Fibroblast of skin of abdomen (primary cell): ENCODE measurements around the gene ETV6.

Experiments used
- DNase-seq: peaks from one replicate; pipeline ENCODE4 v3.0.0-alpha.2; 2013

Gene ETV6

GRCh38 chr12:11869406-11869805 is 219.9 kb downstream of the ETV6 start:
- no peak for DNase-seq

- DNase-seq, result no peak
Measured at GRCh38 chr12:11870041-11870451, 220.6 kb downstream of the ETV6 start.

- no peak for DNase-seq
Measured at GRCh38 chr12:11872055-11872454, 222.6 kb downstream of the ETV6 start.

DNA sequence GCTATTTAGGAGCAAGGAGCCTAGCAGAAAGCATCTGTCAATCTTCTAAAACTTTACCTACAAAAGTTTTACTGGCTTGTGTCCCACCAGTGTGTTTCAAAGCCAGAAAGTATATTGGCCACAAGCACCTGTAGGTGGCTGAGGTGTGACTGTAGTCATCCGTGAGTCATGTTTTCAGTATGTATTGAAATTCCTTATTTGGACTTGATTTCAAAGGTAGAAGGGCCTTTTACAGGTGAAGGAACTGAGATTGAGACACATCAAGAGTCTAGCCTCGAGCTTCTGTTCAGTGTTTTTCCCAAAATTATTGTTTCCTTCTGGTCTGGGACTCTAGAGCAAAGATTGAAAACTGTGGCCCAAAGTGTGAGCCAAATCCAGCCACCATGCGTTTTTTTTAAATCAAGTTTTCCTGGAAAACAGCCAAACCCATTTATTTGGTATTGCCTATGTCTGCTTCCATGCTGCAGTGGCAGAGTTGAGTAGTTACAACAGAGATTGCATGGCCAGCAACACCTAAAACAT is 226.0 kb downstream of the ETV6 start:
- no peak for DNase-seq

- DNase-seq, result no peak
Measured at GRCh38 chr12:11876307-11876706, 226.8 kb downstream of the ETV6 start.

GRCh38 chr12:11877102-11877826 is 227.8 kb downstream of the ETV6 start:
- no peak for DNase-seq

GRCh38 chr12:11877869-11878780 is 228.7 kb downstream of the ETV6 start:
- peak; percentile 79 for DNase-seq

- peak; percentile 68 for DNase-seq
Measured at GRCh38 chr12:11879306-11879705, 229.8 kb downstream of the ETV6 start.

DNA sequence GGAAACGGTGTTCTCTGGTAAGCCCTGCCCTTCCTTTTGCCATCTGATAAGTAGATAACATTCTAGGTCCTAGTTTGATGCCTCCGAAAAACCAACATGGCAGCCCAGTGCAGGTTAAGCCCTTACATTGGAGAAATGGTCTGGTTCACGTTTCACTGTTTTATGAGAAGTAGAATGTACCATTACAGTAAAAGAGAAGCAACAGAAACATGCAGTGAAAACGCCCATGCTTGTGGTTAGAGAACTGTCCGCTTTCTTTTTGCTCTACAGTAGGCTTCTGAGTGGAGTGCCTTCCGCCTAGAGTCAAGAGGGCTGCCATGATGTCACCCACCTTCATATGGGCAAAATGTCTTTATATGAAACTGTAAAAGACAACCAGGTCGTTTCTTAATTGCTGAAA is 230.9 kb downstream of the ETV6 start:
- DNase-seq, result no peak

GRCh38 chr12:11881835-11882234 is 232.4 kb downstream of the ETV6 start:
- DNase-seq, result no peak

DNA sequence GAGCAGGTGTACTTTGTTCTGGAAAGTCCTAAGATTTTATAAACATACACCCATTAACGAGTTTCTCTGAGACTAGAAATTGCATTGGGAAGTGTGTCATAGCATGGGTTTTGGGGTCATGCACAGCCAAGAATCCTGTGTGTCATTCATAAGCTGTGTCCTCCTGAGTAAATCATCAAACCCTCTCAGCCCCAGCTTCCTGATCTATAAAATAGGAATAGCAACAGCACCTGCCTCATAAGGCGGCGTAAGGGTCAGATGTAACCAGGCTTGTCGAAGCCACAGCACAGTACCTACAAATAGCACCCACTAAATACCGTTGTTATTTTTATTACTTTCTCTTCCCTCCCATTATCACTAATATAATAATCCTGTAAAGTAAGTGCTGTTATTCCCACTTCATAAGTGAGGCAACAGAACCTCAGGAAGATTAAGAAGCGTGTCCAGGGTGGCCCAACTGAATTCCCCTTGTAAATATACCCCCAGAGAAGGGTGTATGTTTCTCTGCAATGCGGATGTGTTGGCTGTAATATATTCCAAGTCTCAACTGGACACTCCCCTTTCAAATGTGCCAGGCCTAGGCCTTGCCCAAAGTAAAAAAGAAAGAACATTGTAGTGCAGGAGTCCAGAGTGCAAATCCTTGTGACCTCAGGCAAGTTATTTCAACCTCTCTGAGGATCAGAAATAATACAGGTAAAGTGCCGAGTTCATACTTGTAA is 233.0 kb downstream of the ETV6 start:
- DNase-seq, result no peak

DNA sequence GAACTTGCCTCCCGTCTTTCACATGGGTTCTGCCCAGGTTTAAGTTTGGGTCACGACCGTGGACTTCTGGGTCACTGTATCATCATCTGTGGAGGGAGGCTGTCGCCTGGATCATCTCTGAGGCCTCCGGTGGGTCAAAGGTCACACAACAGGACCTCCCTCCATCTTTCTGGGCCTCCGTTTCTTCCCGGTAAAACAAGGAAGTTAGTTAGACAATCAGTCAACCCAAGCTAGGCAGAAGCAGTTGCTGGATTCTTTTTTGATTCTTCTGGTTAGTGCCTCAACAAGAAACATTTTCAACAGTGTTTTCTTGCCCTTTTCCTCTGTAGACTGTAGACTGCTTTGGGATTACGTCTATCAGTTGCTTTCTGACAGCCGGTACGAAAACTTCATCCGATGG is 234.6 kb downstream of the ETV6 start:
- DNase-seq, result no peak

- DNase-seq, result no peak
Measured at GRCh38 chr12:11884706-11885105, 235.2 kb downstream of the ETV6 start.

GRCh38 chr12:11885261-11886038 is 236.0 kb downstream of the ETV6 start:
- peak; percentile 71 for DNase-seq

DNA sequence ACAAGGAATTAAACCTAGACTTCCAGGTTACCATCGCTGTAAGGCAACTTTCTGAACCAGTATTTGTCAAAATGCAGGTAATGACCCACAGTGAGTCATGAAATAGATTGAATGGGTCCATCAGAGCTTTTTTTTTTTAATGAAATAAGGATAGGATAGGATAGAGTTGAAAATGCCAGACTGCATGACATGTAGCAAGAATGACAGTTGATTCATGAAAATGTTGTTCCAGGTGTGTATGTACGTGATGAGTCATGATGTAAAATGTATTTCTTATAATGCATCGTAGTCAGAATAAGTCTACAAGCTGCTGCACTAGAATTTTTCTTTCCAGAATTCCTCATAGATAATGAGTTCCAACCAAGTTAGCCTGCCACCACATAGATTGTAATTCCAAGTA is 236.9 kb downstream of the ETV6 start:
- no peak for DNase-seq

- no peak for DNase-seq
Measured at GRCh38 chr12:11888029-11888428, 238.6 kb downstream of the ETV6 start.

DNA sequence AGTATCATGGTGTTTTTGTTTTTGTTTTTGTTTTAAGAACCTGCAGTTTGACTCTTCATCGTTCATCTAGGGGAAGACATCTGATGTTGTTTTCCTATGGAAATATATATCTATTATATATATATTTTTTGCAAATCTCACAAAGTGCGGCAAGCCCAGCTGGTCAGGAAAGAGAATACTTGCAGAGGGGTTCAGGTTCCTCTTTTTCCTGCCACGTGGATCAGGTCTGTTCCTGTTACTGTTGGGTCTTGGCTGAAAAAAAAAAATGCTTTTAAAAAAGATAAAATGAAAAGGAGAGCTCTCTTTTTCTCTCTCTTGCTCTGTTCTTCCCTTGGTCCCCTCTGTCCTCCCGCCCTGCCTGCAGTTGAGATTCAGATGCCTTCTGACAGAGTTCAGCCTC is 241.9 kb downstream of the ETV6 start:
- no peak for DNase-seq

DNA sequence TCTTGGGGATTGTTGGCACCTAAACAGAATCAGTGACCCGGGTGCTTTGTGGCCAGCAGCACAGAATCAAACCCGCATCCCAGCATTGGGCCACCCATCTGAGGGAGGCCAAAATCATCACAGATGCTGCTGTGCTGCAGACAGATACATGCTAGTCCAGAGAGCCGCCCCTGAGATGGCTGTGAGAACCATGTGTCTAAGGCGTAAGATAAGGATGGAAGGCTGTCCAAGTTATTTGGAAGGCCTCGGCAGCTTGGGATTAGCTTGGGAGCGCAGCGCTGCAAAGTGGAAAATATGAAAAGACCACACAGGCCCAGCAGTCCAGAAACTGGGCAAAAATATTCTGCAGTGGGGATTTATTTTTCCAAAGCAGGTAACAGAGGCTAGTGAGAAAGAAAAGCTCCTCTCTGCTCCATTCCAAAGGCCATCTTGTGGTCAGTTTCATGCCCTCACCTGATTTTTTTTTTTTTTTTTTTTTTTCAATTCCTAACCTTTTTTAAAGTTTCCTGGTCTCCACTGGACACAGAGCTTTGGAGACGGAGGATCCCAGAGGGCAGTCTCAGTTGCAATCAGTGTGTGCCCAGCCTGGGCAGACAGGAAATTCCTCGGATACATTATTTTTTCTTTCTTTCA is 242.4 kb downstream of the ETV6 start:
- DNase-seq, result no peak

GRCh38 chr12:11893998-11894397 is 244.5 kb downstream of the ETV6 start:
- DNase-seq, result no peak

GRCh38 chr12:11894890-11895289 is 245.4 kb downstream of the ETV6 start:
- no peak for DNase-seq

DNA sequence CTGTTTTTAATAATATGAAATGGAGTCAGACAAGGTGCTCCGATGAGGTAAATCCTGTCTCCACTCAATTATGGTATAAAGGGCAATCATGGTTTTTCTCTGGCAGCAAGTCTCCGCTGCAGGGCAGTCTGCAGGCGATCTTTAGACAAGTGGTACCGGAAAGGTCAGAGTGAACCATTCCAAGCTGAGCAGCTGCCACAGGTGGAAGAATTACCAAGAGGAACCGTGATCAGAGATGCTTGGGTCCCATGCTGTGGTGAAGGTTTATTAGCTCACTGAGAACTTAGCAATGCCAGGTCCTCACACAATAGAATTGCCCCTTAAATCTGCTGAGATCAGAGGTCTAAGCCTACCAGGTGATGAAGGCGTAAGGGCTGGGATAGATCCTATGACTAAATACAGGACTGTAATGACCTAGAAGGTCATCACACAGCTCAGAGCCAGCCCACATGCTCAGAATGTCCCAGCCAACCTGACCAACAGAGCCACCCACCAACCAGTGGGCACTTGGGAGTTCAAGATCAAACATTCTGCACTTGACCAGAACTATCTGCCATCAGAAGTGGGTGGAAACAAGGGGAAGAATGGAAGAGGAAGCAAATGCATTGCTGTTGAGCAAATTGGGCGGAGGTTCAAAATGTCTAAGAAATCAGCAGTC is 246.1 kb downstream of the ETV6 start:
- DNase-seq, result no peak
